ENCODE results near the gene ARHGEF33. TPM values are rescaled to one million over a fixed set of nuclear protein-coding genes. Genes with fewer than 3 reads are reported as not detected.

The ARHGEF33 gene
- total and polyA plus RNA-seq, 2 donors from 2014 or later, result 2.3 to 2.4 TPM

DNA sequence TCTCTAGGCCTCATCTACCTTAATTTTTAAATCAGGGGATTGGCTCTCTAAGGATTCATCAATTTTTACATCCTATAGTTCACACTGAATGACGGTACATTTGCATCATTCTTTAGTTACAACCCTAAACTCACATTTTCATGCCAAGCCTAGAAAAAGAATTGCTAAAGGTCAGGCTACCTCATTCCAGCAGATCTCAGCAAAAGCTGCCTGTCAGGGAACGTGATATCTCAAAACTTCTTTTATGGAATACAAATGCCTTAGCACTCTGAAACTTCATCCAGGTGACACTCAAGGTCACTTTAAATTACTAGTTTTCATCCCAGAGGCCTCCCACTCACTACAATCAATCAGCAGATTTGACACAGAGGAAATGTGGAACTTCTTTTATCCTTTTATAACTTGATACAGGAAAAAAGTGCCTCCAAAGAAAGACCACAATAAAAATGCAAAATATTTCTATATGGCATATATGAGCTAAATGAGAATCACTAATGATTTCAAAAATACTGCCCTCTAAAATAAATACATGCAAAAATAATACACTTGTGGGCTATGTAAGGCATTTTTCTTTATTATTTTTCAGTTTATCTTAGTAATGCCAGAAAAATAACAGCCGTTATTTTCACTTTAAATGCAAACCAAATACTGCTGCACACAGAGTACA lies 91.5 kb downstream of the ARHGEF33 start:
- DNase-seq (peak in 2 of 5 donors; percentile 34 to 43), FAIRE-seq (no peak)
- Histone ChIP-seq H3K36me3 (ENCODE audit: control insufficient read depth in 2 of 3, insufficient read depth in 3 of 3, low read length in 3 of 3) (peaks cover 2 to 7% (median 7%) of the 10 kb centered on the region in 3 donors), H3K4me1 (ENCODE audit: control insufficient read depth in 2 of 3, insufficient read depth in 2 of 3, low read depth in 1 of 3, low read length in 3 of 3) (no peaks in the 10 kb centered on the region), H3K27me3 (ENCODE audit: control insufficient read depth, insufficient read depth, low read length) (no peaks in the 10 kb centered on the region), H3K9me3 (ENCODE audit: control insufficient read depth in 2 of 3, insufficient read depth in 1 of 3, low read length in 3 of 3) (no peaks in the 10 kb centered on the region), H3K4me3 (ENCODE audit: low read length in 3 of 3) (no peak overlapping the region), H3K27ac (ENCODE audit: low read depth in 2 of 2, low read length in 2 of 2) (no peak overlapping the region), H3K9ac (ENCODE audit: low read length in 3 of 3) (no peak overlapping the region)
- TF ChIP-seq, protein P1, sequence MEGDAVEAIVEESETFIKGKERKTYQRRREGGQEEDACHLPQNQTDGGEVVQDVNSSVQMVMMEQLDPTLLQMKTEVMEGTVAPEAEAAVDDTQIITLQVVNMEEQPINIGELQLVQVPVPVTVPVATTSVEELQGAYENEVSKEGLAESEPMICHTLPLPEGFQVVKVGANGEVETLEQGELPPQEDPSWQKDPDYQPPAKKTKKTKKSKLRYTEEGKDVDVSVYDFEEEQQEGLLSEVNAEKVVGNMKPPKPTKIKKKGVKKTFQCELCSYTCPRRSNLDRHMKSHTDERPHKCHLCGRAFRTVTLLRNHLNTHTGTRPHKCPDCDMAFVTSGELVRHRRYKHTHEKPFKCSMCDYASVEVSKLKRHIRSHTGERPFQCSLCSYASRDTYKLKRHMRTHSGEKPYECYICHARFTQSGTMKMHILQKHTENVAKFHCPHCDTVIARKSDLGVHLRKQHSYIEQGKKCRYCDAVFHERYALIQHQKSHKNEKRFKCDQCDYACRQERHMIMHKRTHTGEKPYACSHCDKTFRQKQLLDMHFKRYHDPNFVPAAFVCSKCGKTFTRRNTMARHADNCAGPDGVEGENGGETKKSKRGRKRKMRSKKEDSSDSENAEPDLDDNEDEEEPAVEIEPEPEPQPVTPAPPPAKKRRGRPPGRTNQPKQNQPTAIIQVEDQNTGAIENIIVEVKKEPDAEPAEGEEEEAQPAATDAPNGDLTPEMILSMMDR (IDR thresholded peaks at IDR 0.05; ENCODE audit: borderline replicate concordance, extremely low read depth, insufficient read depth), result no peak
- intact Hi-C loops (cut with DNase I), result no loop called here

DNA sequence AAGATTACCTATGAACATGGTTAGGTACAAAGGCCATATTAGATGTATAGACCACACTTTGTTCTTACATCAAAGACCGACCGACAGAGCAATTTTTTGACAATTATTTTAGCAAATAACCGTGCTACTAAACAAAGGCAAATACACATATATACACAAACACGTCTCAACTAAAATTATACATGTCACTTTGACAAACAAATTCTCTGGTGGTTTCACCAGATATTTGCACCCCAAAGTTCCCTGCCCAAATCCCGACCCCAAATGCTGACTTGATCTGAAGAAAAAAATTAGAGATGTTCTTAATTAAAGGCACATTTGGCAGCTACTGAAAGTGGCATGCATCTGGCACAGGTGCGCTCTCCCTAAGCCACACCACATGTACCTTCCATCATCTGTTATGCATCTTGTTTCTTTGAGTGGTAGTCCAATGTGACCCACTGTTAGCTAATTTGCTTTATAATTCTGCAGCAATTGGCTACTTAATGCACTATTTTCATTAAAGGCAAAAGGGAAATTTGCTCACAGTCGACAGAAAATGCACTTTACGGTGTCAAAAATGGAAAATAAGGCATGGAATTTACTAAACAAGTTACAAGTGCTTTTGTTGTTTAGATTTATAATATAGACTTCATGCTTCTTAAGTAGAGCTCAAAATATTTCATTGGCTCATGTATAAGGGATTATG lies 92.1 kb downstream of the ARHGEF33 start:
- TF ChIP-seq, protein P1 (IDR thresholded peaks at IDR 0.05; ENCODE audit: borderline replicate concordance, extremely low read depth, insufficient read depth), result no peak
- H3K4me1 ChIP-seq (ENCODE audit: control insufficient read depth in 2 of 3, insufficient read depth in 2 of 3, low read depth in 1 of 3, low read length in 3 of 3), result no peaks in the 10 kb centered on the region
- peaks cover 2 to 7% (median 7%) of the 10 kb centered on the region in 3 donors for H3K36me3 ChIP-seq (ENCODE audit: control insufficient read depth in 2 of 3, insufficient read depth in 3 of 3, low read length in 3 of 3)
- no peak for DNase-seq
- no peak overlapping the region for H3K4me3 ChIP-seq (ENCODE audit: low read length in 3 of 3)
- no peaks in the 10 kb centered on the region for H3K27me3 ChIP-seq (ENCODE audit: control insufficient read depth, insufficient read depth, low read length)
- no peak overlapping the region for H3K27ac ChIP-seq (ENCODE audit: low read depth in 2 of 2, low read length in 2 of 2)
- H3K9me3 ChIP-seq (ENCODE audit: control insufficient read depth in 2 of 3, insufficient read depth in 1 of 3, low read length in 3 of 3), result no peaks in the 10 kb centered on the region
- no peak for FAIRE-seq
- no peak overlapping the region for H3K9ac ChIP-seq (ENCODE audit: low read length in 3 of 3)
- intact Hi-C loops (cut with DNase I), result no loop called here

DNA sequence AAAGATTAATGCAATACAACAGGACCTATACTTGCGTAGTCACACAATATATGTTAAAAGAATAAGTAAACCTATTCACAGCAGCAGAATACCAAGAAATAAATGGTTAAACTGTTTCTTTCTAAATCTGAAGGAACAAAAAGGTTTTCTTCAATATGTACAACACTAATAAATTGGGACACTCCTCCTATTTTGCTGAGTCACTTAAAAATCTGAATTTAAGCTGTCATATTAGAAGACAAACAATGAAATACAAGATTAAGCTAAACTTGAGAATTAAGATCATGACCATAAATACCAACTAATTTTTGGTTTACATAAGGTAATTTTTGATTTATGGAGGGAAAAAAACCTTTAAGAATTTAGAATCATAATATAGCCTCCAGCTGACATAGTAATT lies 92.8 kb downstream of the ARHGEF33 start:
- peaks cover 2 to 11% (median 7%) of the 10 kb centered on the region in 3 donors for H3K36me3 ChIP-seq (ENCODE audit: control insufficient read depth in 2 of 3, insufficient read depth in 3 of 3, low read length in 3 of 3)
- TF ChIP-seq, protein P1 (IDR thresholded peaks at IDR 0.05; ENCODE audit: borderline replicate concordance, extremely low read depth, insufficient read depth), result no peak
- H3K27me3 ChIP-seq (ENCODE audit: control insufficient read depth, insufficient read depth, low read length), result no peaks in the 10 kb centered on the region
- H3K4me3 ChIP-seq (ENCODE audit: low read length in 3 of 3), result no peak overlapping the region
- DNase-seq (no peak), FAIRE-seq (no peak)
- H3K27ac ChIP-seq (ENCODE audit: low read depth in 2 of 2, low read length in 2 of 2), result no peak overlapping the region
- H3K9me3 ChIP-seq (ENCODE audit: control insufficient read depth in 2 of 3, insufficient read depth in 1 of 3, low read length in 3 of 3), result no peaks in the 10 kb centered on the region
- no peak overlapping the region for H3K9ac ChIP-seq (ENCODE audit: low read length in 3 of 3)
- H3K4me1 ChIP-seq (ENCODE audit: control insufficient read depth in 2 of 3, insufficient read depth in 2 of 3, low read depth in 1 of 3, low read length in 3 of 3), result no peaks in the 10 kb centered on the region
- intact Hi-C loops (cut with DNase I), result no loop called here
